ENCODE data around the gene PPARD. TPM values are rescaled to one million over a fixed set of nuclear protein-coding genes. Genes with fewer than 3 reads are reported as not detected.

The PPARD gene
- total RNA-seq, 2 experiments from 2014 or later = 6.1 to 11.9 TPM

GRCh38 chr6:35471836-35472345, 129.5 kb downstream of the PPARD start:
- POLR2A ChIA-PET = interaction anchor here (0.6 to 2.9 kb wide), 7 partner anchors 10 to 580 kb away, joined by 3 to 21 read pairs (median 3); no protein-coding TSS in a partner anchor
- intact Hi-C loops (cut with micrococcal nuclease; ENCODE audit: unreplicated experiment) = no loop called here
- TF ChIP-seq EZH2phosphoT487 (IDR thresholded peaks at IDR 0.05; ENCODE audit: borderline replicate concordance, low read depth, low read length) (no peak), CTCF (conservative IDR thresholded peaks at IDR 0.05; ENCODE audit: low read length) (no peak)
- Histone ChIP-seq H2AFZ (ENCODE audit: low read length) (no peak overlapping the region), H3K4me1 (ENCODE audit: insufficient read depth, low read length, poor library complexity, severe bottlenecking) (peaks cover 38% of the 10 kb centered on the region), H3K4me3 (ENCODE audit: low read depth, low read length, poor library complexity, severe bottlenecking) (peak overlapping the region; percentile 91), H3K36me3 (ENCODE audit: insufficient read depth, low read length) (peaks cover 67% of the 10 kb centered on the region), H3K79me2 (ENCODE audit: insufficient read depth, low read depth, low read length) (peaks cover 32% of the 10 kb centered on the region), H3K27ac (ENCODE audit: low read depth, low read length, poor library complexity, severe bottlenecking) (peak overlapping the region; percentile 21), H4K20me1 (ENCODE audit: insufficient read depth, low read length) (peaks cover 25% of the 10 kb centered on the region), H3K9me2 (ENCODE audit: insufficient read depth, low read length) (no peaks in the 10 kb centered on the region), H3K9me3 (ENCODE audit: low read length) (no peaks in the 10 kb centered on the region), H3K4me2 (ENCODE audit: low read length) (peak overlapping the region; percentile 99)
- no peak for DNase-seq (ENCODE audit: low spot score)
- CTCF ChIA-PET (ENCODE audit: unreplicated experiment) = interaction anchor here (0.6 kb wide), 1 partner anchor 128 kb away, joined by 3 read pairs; no protein-coding TSS in a partner anchor
- no TSS peak for BruUV-seq (replicated peaks)

- TF ChIP-seq EZH2phosphoT487 (IDR thresholded peaks at IDR 0.05; ENCODE audit: borderline replicate concordance, low read depth, low read length) (no peak), CTCF (conservative IDR thresholded peaks at IDR 0.05; ENCODE audit: low read length) (no peak)
- Histone ChIP-seq H3K79me2 (ENCODE audit: insufficient read depth, low read depth, low read length) (peaks cover 31% of the 10 kb centered on the region), H4K20me1 (ENCODE audit: insufficient read depth, low read length) (peaks cover 25% of the 10 kb centered on the region), H3K4me3 (ENCODE audit: low read depth, low read length, poor library complexity, severe bottlenecking) (no peak overlapping the region), H3K9me3 (ENCODE audit: low read length) (no peaks in the 10 kb centered on the region), H3K27ac (ENCODE audit: low read depth, low read length, poor library complexity, severe bottlenecking) (peak overlapping the region; percentile 8), H3K4me2 (ENCODE audit: low read length) (no peak overlapping the region), H3K36me3 (ENCODE audit: insufficient read depth, low read length) (peaks cover 61% of the 10 kb centered on the region), H3K9me2 (ENCODE audit: insufficient read depth, low read length) (no peaks in the 10 kb centered on the region), H2AFZ (ENCODE audit: low read length) (no peak overlapping the region), H3K4me1 (ENCODE audit: insufficient read depth, low read length, poor library complexity, severe bottlenecking) (peaks cover 30% of the 10 kb centered on the region)
- no TSS peak for BruUV-seq (replicated peaks)
- no peak for DNase-seq (ENCODE audit: low spot score)
- intact Hi-C loops (cut with micrococcal nuclease; ENCODE audit: unreplicated experiment) = no loop called here
- CTCF ChIA-PET (ENCODE audit: unreplicated experiment) = no interaction called here
- POLR2A ChIA-PET = interaction anchor here (0.6 to 2.9 kb wide), 6 partner anchors 8 to 1586 kb away, joined by 3 to 21 read pairs (median 4); no protein-coding TSS in a partner anchor
These were observed 130.9 kb downstream of the PPARD start for GRCh38 chr6:35473075-35473849.

GRCh38 chr6:35473850-35474130, 131.4 kb downstream of the PPARD start:
- BruUV-seq (replicated peaks) = no TSS peak
- TF ChIP-seq CTCF (conservative IDR thresholded peaks at IDR 0.05; ENCODE audit: low read length) (no peak), EZH2phosphoT487 (IDR thresholded peaks at IDR 0.05; ENCODE audit: borderline replicate concordance, low read depth, low read length) (no peak)
- H2AFZ ChIP-seq (ENCODE audit: low read length) = no peak overlapping the region
- peak overlapping the region; percentile 8 for H3K27ac ChIP-seq (ENCODE audit: low read depth, low read length, poor library complexity, severe bottlenecking)
- ChIA-PET CTCF (ENCODE audit: unreplicated experiment) (no interaction called here), POLR2A (interaction anchor here (0.6 to 0.7 kb wide), 2 partner anchors 18 to 128 kb away, joined by 3 to 4 read pairs; no protein-coding TSS in a partner anchor)
- H3K36me3 ChIP-seq (ENCODE audit: insufficient read depth, low read length) = peaks cover 56% of the 10 kb centered on the region
- H3K4me3 ChIP-seq (ENCODE audit: low read depth, low read length, poor library complexity, severe bottlenecking) = no peak overlapping the region
- no peak overlapping the region for H3K4me2 ChIP-seq (ENCODE audit: low read length)
- H3K4me1 ChIP-seq (ENCODE audit: insufficient read depth, low read length, poor library complexity, severe bottlenecking) = peaks cover 30% of the 10 kb centered on the region
- no peaks in the 10 kb centered on the region for H3K9me3 ChIP-seq (ENCODE audit: low read length)
- no peak for DNase-seq (ENCODE audit: low spot score)
- peaks cover 25% of the 10 kb centered on the region for H3K79me2 ChIP-seq (ENCODE audit: insufficient read depth, low read depth, low read length)
- intact Hi-C loops (cut with micrococcal nuclease; ENCODE audit: unreplicated experiment) = no loop called here
- H4K20me1 ChIP-seq (ENCODE audit: insufficient read depth, low read length) = peaks cover 25% of the 10 kb centered on the region
- no peaks in the 10 kb centered on the region for H3K9me2 ChIP-seq (ENCODE audit: insufficient read depth, low read length)

All from OCI-LY7 (cell line).